Esophagus muscularis mucosa (tissue), 3 donors: Measurements from ENCODE around the gene DLL4.

ENCODE experiments used
- POLR2A ChIP-seq: fragments of 450-650 bp; IDR thresholded peaks from one replicate; pipeline ENCODE4 v1.6.1; 2017; ENCODE audit warnings: antibody characterized with exemption, moderate library complexity, mild to moderate bottlenecking, low read depth
- TF ChIP-seq, protein P1 (sequence below), 3 experiments: fragments of 200-600 bp in 2 of 3; fragments of 450-650 bp in 1 of 3; sonication (generic) in 2 of 3; IDR thresholded peaks; one replicate each; pipeline ENCODE4 v1.5.1; 2017 to 2019; ENCODE audit warnings: antibody characterized with exemption in 3 of 3, mild to moderate bottlenecking in 2 of 3, moderate library complexity in 1 of 3

DNA sequence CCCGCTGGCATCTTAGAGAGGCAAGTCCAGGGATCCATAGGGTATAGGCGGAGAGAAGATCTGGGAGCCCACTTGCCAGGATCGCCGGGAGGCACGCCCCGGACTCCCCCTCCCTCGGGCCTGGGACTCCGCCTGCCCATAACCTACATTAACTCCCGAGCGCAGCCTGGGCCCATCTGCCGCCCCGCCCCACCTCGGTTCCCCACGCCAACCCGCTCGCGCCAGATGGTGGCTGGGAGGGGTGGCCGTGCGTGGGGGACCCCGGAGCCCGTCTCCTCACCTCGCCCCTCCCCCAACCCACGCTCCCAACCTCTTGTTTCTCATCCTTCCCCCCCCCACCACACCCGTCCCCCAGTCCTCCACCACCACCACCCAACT lies 1.7 kb upstream of the DLL4 start:
- TF ChIP-seq, protein P1, sequence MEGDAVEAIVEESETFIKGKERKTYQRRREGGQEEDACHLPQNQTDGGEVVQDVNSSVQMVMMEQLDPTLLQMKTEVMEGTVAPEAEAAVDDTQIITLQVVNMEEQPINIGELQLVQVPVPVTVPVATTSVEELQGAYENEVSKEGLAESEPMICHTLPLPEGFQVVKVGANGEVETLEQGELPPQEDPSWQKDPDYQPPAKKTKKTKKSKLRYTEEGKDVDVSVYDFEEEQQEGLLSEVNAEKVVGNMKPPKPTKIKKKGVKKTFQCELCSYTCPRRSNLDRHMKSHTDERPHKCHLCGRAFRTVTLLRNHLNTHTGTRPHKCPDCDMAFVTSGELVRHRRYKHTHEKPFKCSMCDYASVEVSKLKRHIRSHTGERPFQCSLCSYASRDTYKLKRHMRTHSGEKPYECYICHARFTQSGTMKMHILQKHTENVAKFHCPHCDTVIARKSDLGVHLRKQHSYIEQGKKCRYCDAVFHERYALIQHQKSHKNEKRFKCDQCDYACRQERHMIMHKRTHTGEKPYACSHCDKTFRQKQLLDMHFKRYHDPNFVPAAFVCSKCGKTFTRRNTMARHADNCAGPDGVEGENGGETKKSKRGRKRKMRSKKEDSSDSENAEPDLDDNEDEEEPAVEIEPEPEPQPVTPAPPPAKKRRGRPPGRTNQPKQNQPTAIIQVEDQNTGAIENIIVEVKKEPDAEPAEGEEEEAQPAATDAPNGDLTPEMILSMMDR (IDR thresholded peaks at IDR 0.05): no peak
- TF ChIP-seq POLR2A: no peak
